ENCODE results near the gene SLC2A1. TPM values are rescaled to one million over a fixed set of nuclear protein-coding genes. Genes with fewer than 3 reads are reported as not detected.
A peak's percentile ranks its signal among the peaks of the same experiment; 100 is the strongest.

SLC2A1 gene
- total and polyA plus RNA-seq, 9 of the 15 experiments (the other 6 are each of a cell fraction or from before 2014, with no cell fraction given): 12.6 to 153 (median 48.0) TPM

- TF ChIP-seq HEY1 (CRISPR knock-in tag; IDR thresholded peaks at IDR 0.05; ENCODE audit: borderline replicate concordance): no peak
- TF ChIP-seq ZNF589 (CRISPR knock-in tag; IDR thresholded peaks at IDR 0.05; ENCODE audit: low read depth): peak; percentile 56; the same call in 1 of the 2 replicates
- TF ChIP-seq WHSC1 (IDR thresholded peaks at IDR 0.05; ENCODE audit: low read length): no peak
- no peak for TF ChIP-seq TCF7L2 (IDR thresholded peaks at IDR 0.05; ENCODE audit: low read depth, low read length)
- no peak for TF ChIP-seq RBM39 (optimal IDR thresholded peaks at IDR 0.05; ENCODE audit: low read depth, low read length)
These were observed 26.7 kb downstream of the SLC2A1 start (continued) for GRCh38 chr1:42931911-42932422.

- Histone ChIP-seq H3K27me3 (ENCODE audit: control insufficient read depth in 2 of 2, insufficient read depth in 2 of 2, low read length in 2 of 2) (no peaks in the 10 kb centered on the region), H3K79me2 (ENCODE audit: control insufficient read depth, insufficient read depth, low read length) (peaks cover 59% of the 10 kb centered on the region), H3K4me2 (ENCODE audit: insufficient read depth, low read length) (no peak overlapping the region), H3K4me3 (no peak overlapping the region), H2AFZ (ENCODE audit: low read depth, low read length) (no peak overlapping the region), H4K20me1 (replicated peaks; ENCODE audit: control insufficient read depth, insufficient read depth, low read length) (peaks cover 30% of the 10 kb centered on the region), H3K9me3 (replicated peaks; ENCODE audit: control insufficient read depth, insufficient read depth, low read depth, low read length) (no peaks in the 10 kb centered on the region), H3K9me1 (ENCODE audit: control insufficient read depth, insufficient read depth, low read length) (peaks cover 32% of the 10 kb centered on the region), H3K27ac (ENCODE audit: extremely low read depth, low read depth, low read length) (peak overlapping the region; percentile 53; the same call in 1 of the 3 replicates), H3K36me3 (ENCODE audit: control insufficient read depth, insufficient read depth, low read length) (peaks cover 99% of the 10 kb centered on the region), H3K4me1 (replicated peaks in 1 of 2; ENCODE audit: control insufficient read depth in 2 of 2, insufficient read depth in 2 of 2, low read length in 2 of 2) (peaks cover 60 to 79% of the 10 kb centered on the region in 2 experiments), H3K9ac (ENCODE audit: insufficient read depth in 1 of 2, low read depth in 2 of 2, low read length in 2 of 2) (peak overlapping the region in 1 of 2 experiments; percentile 56; a peak in 1 of 4 replicates)
- ChIA-PET POLR2A (interaction anchor here (0.6 to 1.6 kb wide), 4 partner anchors 8 to 144 kb away, joined by 3 read pairs; no protein-coding TSS in a partner anchor), CTCF (ENCODE audit: low intra/inter-chr PET ratio) (interaction anchor here (0.6 to 2.8 kb wide), 2 partner anchors 142 to 520 kb away, joined by 3 to 32 read pairs; no protein-coding TSS in a partner anchor)
- ATAC-seq (peak; percentile 85), FAIRE-seq (peak; percentile 19), DNase-seq (ENCODE audit: extremely low read depth in 1 of 4, low spot score in 3 of 4) (peak; percentile 76 to 83 (median 76))
- WGBS (ENCODE audit: insufficient coverage, low coverage, missing lambda C conversion rate): 78% methylated on average over 7 of the region's 7 CpGs
- in situ Hi-C loops (cut with MboI): no loop called here
- intact Hi-C loops (cut with micrococcal nuclease): loop anchor here (1.0 to 10.0 kb wide), 2 partner anchors 22 to 246 kb away; partner anchors contain the start of gene YBX1
- no TSS peak for BruUV-seq (replicated peaks)
- TF ChIP-seq NELFE (IDR thresholded peaks at IDR 0.05; ENCODE audit: insufficient read depth, insufficient read length): no peak
- 0 out of 2 replicates have a peak, but pooled peaks have one; percentile 33 for TF ChIP-seq ZNF384 (IDR thresholded peaks at IDR 0.05; ENCODE audit: low read depth, low read length)
- no peak for TF ChIP-seq ZNF668 (CRISPR knock-in tag; IDR thresholded peaks at IDR 0.05)
- peak; percentile 24; the same call in 1 of the 2 replicates for TF ChIP-seq MAX (CRISPR knock-in tag; IDR thresholded peaks at IDR 0.05)
- TF ChIP-seq BRD9 (IDR thresholded peaks at IDR 0.05; ENCODE audit: low read depth, partially characterized antibody): no peak
- no peak for TF ChIP-seq KDM1A (IDR thresholded peaks at IDR 0.05)
- no peak for TF ChIP-seq XRCC5 (IDR thresholded peaks at IDR 0.05; ENCODE audit: low read depth, low read length)
- TF ChIP-seq, protein P1, sequence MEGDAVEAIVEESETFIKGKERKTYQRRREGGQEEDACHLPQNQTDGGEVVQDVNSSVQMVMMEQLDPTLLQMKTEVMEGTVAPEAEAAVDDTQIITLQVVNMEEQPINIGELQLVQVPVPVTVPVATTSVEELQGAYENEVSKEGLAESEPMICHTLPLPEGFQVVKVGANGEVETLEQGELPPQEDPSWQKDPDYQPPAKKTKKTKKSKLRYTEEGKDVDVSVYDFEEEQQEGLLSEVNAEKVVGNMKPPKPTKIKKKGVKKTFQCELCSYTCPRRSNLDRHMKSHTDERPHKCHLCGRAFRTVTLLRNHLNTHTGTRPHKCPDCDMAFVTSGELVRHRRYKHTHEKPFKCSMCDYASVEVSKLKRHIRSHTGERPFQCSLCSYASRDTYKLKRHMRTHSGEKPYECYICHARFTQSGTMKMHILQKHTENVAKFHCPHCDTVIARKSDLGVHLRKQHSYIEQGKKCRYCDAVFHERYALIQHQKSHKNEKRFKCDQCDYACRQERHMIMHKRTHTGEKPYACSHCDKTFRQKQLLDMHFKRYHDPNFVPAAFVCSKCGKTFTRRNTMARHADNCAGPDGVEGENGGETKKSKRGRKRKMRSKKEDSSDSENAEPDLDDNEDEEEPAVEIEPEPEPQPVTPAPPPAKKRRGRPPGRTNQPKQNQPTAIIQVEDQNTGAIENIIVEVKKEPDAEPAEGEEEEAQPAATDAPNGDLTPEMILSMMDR (IDR thresholded peaks at IDR 0.05 in 2 of 3, conservative IDR thresholded peaks at IDR 0.05 in 1 of 3; ENCODE audit: insufficient read depth in 2 of 3, low read depth in 1 of 3, low read length in 3 of 3): peak; percentile 71 to 81 (median 80)
- TF ChIP-seq CEBPG (CRISPR knock-in tag; IDR thresholded peaks at IDR 0.05): peak; percentile 5; the same call in 1 of the 2 replicates
- TF ChIP-seq CEBPG (tag; conservative IDR thresholded peaks at IDR 0.05 in 1 of 2, IDR thresholded peaks at IDR 0.05 in 1 of 2): no peak
- TF ChIP-seq, protein P2, sequence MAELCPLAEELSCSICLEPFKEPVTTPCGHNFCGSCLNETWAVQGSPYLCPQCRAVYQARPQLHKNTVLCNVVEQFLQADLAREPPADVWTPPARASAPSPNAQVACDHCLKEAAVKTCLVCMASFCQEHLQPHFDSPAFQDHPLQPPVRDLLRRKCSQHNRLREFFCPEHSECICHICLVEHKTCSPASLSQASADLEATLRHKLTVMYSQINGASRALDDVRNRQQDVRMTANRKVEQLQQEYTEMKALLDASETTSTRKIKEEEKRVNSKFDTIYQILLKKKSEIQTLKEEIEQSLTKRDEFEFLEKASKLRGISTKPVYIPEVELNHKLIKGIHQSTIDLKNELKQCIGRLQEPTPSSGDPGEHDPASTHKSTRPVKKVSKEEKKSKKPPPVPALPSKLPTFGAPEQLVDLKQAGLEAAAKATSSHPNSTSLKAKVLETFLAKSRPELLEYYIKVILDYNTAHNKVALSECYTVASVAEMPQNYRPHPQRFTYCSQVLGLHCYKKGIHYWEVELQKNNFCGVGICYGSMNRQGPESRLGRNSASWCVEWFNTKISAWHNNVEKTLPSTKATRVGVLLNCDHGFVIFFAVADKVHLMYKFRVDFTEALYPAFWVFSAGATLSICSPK (IDR thresholded peaks at IDR 0.05; ENCODE audit: borderline replicate concordance): no peak
- 0 out of 2 replicates have a peak, but pooled peaks have one; percentile 14 for TF ChIP-seq SMAD4 (CRISPR knock-in tag; conservative IDR thresholded peaks at IDR 0.05)
- TF ChIP-seq TBL1XR1 (IDR thresholded peaks at IDR 0.05; ENCODE audit: low read length in 2 of 2): no peak
These were observed 27.5 kb downstream of the SLC2A1 start for GRCh38 chr1:42931108-42931539.
